ENCODE data around the gene OR2S2.

DNA sequence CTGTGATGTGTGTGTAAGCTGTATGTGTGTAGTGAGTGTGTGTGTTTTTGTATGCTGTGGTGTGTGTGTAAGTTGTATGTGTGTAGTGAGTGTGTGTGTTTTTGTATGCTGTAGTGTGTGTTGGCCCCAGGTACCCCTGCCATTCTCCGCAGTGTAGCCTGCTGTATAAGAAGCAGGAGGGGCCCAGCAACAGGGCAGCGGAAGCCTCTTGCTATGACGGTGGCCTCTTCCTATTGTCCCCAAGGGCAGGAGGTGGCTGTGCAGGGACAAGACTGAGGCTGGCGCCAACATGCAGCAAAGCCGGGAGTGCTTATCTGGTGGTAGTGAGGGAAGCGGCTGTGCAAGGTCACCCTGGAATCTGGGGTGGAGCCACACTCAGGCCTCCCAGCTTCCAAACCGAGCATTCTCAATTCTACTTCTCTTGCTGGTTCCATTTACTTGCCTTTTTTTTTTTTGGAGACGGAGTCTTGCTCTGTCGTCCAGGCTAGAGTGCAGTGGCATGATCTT is 43.6 kb downstream of the OR2S2 start:
- no peak for TF ChIP-seq EZH2 (IDR thresholded peaks at IDR 0.05; ENCODE audit: insufficient read depth, poor library complexity, severe bottlenecking)
- no peak for TF ChIP-seq EZH2phosphoT487 (IDR thresholded peaks at IDR 0.05; ENCODE audit: insufficient read depth, low read depth)

All from GM23248 (cell line).